K562 (cell line): ENCODE measurements around the gene SVBP. TPM values are rescaled to one million over a fixed set of nuclear protein-coding genes. Genes with fewer than 3 reads are reported as not detected.

Experiments
- ATAC-seq: fragments of 200-7000 bp; cut with Tn5 transposase; 3 replicates; pipeline ENCODE4 v1.9.1; 2020; ENCODE audit warnings: moderate library complexity
- BruUV-seq: library from RNA; stranded (reverse); fragments of 400-500 nt; replicated peaks from 2 replicates; lab custom pipeline; 2021; lab: Mats Ljungman, UMichigan
- CTCF ChIA-PET: fragments of 300-600 bp; formaldehyde crosslinking; extraction: SDS; loops from one replicate; lab custom pipeline; 2021; ENCODE audit warnings: low intra/inter-chr PET ratio; lab: Yijun Ruan, JAX
- POLR2A ChIA-PET: fragments of 300-600, 350-650 bp; sonication (Branson Sonifier 250); formaldehyde crosslinking; extraction: SDS; loops from one replicate; lab custom pipeline; 2021; ENCODE audit warnings: antibody characterized with exemption, inconsistent platforms; lab: Yijun Ruan, JAX
- DNase-seq, 4 experiments: peaks; one replicate each; pipeline versions ENCODE4 v3.0.0 to v3.0.0-alpha.2; 2011 to 2018; ENCODE audit warnings: low spot score in 3 of 4, mixed read lengths in 3 of 4; ENCODE audit errors: extremely low read depth in 1 of 4
- FAIRE-seq: peaks from 2 replicates; lab custom pipeline; 2011; peaks lifted over from hg19 to GRCh38; lab: Jason Lieb, UNC
- H2AFZ ChIP-seq: 2 replicates; pipeline ENCODE4 v1.6.0; 2011; ENCODE audit warnings: low read depth, low read length, control low read depth, inconsistent platforms
- H3K27ac ChIP-seq: fragments of 200-600 bp; 3 replicates; pipeline ENCODE4 v1.8.0; 2011; ENCODE audit warnings: low read depth, mild to moderate bottlenecking, control low read depth, inconsistent platforms, low read length, moderate library complexity, mixed read lengths; ENCODE audit errors: extremely low read depth
- H3K27me3 ChIP-seq, 2 experiments: fragments of 300-600 bp in 1 of 2; 2 replicates in 1 of 2; 3 replicates in 1 of 2; pipeline versions ENCODE4 v1.6.0 to v1.8.0; 2011; ENCODE audit warnings: inconsistent platforms in 2 of 2, low read length in 2 of 2, mild to moderate bottlenecking in 1 of 2, mixed read lengths in 1 of 2, moderate library complexity in 1 of 2; ENCODE audit not compliant: control insufficient read depth in 2 of 2, insufficient read depth in 2 of 2
- H3K36me3 ChIP-seq: fragments of 300-600 bp; 3 replicates; pipeline ENCODE4 v1.8.0; 2011; ENCODE audit warnings: mild to moderate bottlenecking, low read length, inconsistent platforms; ENCODE audit not compliant: control insufficient read depth, insufficient read depth
- H3K4me1 ChIP-seq, 2 experiments: fragments of 200-600 bp in 1 of 2; replicated peaks in 1 of 2; 2 replicates in 1 of 2; 3 replicates in 1 of 2; pipeline versions ENCODE4 v1.5.1 to v1.8.0; 2011; ENCODE audit warnings: inconsistent platforms in 2 of 2, low read length in 2 of 2, mild to moderate bottlenecking in 1 of 2, mixed read lengths in 1 of 2, moderate library complexity in 1 of 2; ENCODE audit not compliant: control insufficient read depth in 2 of 2, insufficient read depth in 2 of 2
- H3K4me2 ChIP-seq: 2 replicates; pipeline ENCODE4 v1.6.1; 2011; ENCODE audit warnings: low read length, control low read depth, inconsistent platforms, mixed read lengths; ENCODE audit not compliant: insufficient read depth
- H3K4me3 ChIP-seq: fragments of 200-600 bp; sonication (generic), shearing (Covaris generic); 2 replicates; pipeline ENCODE4 v1.5.1; 2016; ENCODE audit warnings: control low read depth, inconsistent platforms
- H3K79me2 ChIP-seq: fragments of 200-600 bp; 3 replicates; pipeline ENCODE4 v1.8.0; 2011; ENCODE audit warnings: low read length, inconsistent platforms; ENCODE audit not compliant: control insufficient read depth, insufficient read depth
- H3K9ac ChIP-seq, 2 experiments: 2 replicates each; pipeline versions ENCODE4 v1.6.0 to v1.6.1; 2011; ENCODE audit warnings: low read depth in 2 of 2, low read length in 2 of 2, control low read depth in 1 of 2, inconsistent platforms in 1 of 2, mild to moderate bottlenecking in 1 of 2, mixed read lengths in 1 of 2; ENCODE audit not compliant: insufficient read depth in 1 of 2
- H3K9me1 ChIP-seq: one replicate; pipeline ENCODE4 v1.6.0; 2011; ENCODE audit warnings: inconsistent platforms, mild to moderate bottlenecking, low read length, moderate library complexity; ENCODE audit not compliant: control insufficient read depth, insufficient read depth
- H3K9me3 ChIP-seq: replicated peaks from 2 replicates; pipeline ENCODE4 v1.5.1; 2011; ENCODE audit warnings: low read depth, low read length, inconsistent platforms; ENCODE audit not compliant: control insufficient read depth, insufficient read depth
- H4K20me1 ChIP-seq: replicated peaks from 2 replicates; pipeline ENCODE4 v1.6.1; 2011; ENCODE audit warnings: low read length, inconsistent platforms, mixed read lengths; ENCODE audit not compliant: control insufficient read depth, insufficient read depth
- ARID3A ChIP-seq: IDR thresholded peaks from 2 replicates; pipeline ENCODE4 v1.6.1; 2012; ENCODE audit warnings: low read depth, low read length, improper control_type of control experiment, borderline replicate concordance
- BRD4 ChIP-seq: fragments of 200-600 bp; sonication (generic); IDR thresholded peaks from 2 replicates; pipeline ENCODE4 v1.6.1; 2017; ENCODE audit warnings: inconsistent platforms
- CREB1 ChIP-seq, 2 experiments: sonication (generic) in 1 of 2; formaldehyde crosslinking in 1 of 2; IDR thresholded peaks; 2 replicates each; pipeline versions ENCODE4 v1.6.1 to v1.8.0; 2012 to 2022; ENCODE audit warnings: inconsistent platforms in 1 of 2, mild to moderate bottlenecking in 1 of 2, missing genetic modification reagents in 1 of 2, moderate library complexity in 1 of 2
- EP300 ChIP-seq: IDR thresholded peaks from 2 replicates; pipeline ENCODE4 v1.6.1; 2012; ENCODE audit warnings: low read length, improper control_type of control experiment
- FOXP1 ChIP-seq: sonication (generic); formaldehyde crosslinking; IDR thresholded peaks from 2 replicates; pipeline ENCODE4 v1.8.0; 2022; ENCODE audit warnings: mild to moderate bottlenecking, missing genetic modification reagents
- GABPB2 ChIP-seq: fragments of 250-450 bp; sonication (Bioruptor Pico); conservative IDR thresholded peaks from 2 replicates; pipeline ENCODE4 v1.5.1; 2021; ENCODE audit warnings: mild to moderate bottlenecking
- HMGN3 ChIP-seq: IDR thresholded peaks from 2 replicates; pipeline ENCODE4 v1.6.1; 2011; ENCODE audit warnings: borderline replicate concordance, low read depth, mild to moderate bottlenecking, mixed read lengths, low read length; ENCODE audit not compliant: insufficient read length; ENCODE audit errors: extremely low read depth
- MXI1 ChIP-seq: IDR thresholded peaks from 2 replicates; pipeline ENCODE4 v1.6.1; 2011; ENCODE audit warnings: low read depth, mild to moderate bottlenecking, improper control_type of control experiment, low read length
- PRMT5 ChIP-seq: sonication (generic); formaldehyde crosslinking; IDR thresholded peaks from 2 replicates; pipeline ENCODE4 v1.5.0; 2020; ENCODE audit warnings: missing genetic modification reagents
- RAD21 ChIP-seq, 2 experiments: fragments of 250-450 bp in 1 of 2; fragments of 450-650 bp in 1 of 2; sonication (Bioruptor Pico) in 1 of 2; formaldehyde crosslinking in 1 of 2; IDR thresholded peaks in 1 of 2; conservative IDR thresholded peaks in 1 of 2; 2 replicates each; pipeline versions ENCODE4 v1.4.0 to v1.8.0; 2020 to 2022; ENCODE audit warnings: mild to moderate bottlenecking in 2 of 2, moderate library complexity in 1 of 2
- RFX7 ChIP-seq: fragments of 250-450 bp; sonication (Bioruptor Pico); IDR thresholded peaks from 2 replicates; pipeline ENCODE4 v1.5.1; 2021; ENCODE audit warnings: mild to moderate bottlenecking
- SUPT5H ChIP-seq: fragments of 450-650 bp; IDR thresholded peaks from 2 replicates; pipeline ENCODE4 v1.6.1; 2016
- ZNF445 ChIP-seq: fragments of 250-450 bp; sonication (Bioruptor Pico); IDR thresholded peaks from 2 replicates; pipeline ENCODE4 v1.4.0; 2020; ENCODE audit warnings: low read depth, mild to moderate bottlenecking, moderate library complexity
- WGBS: fragments of 100-300 bp; shearing (Covaris generic); methylation state at CpG from one replicate; pipeline ENCODE4 v1.1.6; 2016; ENCODE audit warnings: low coverage, mixed read lengths; ENCODE audit not compliant: insufficient coverage; ENCODE audit errors: missing lambda C conversion rate; 5-methylcytosine and 5-hydroxymethylcytosine counted together
- in situ Hi-C: fragments of 300-500 bp; cut with MboI; formaldehyde crosslinking; loops from 4 replicates; pipeline ENCODE4 v1.15.0; 2018; ENCODE audit warnings: inconsistent platforms, mixed read lengths
- intact Hi-C: fragments of 100-400 bp; cut with micrococcal nuclease; formaldehyde crosslinking; loops from 2 replicates; pipeline ENCODE4 v1.14.2; 2022
- polyA plus RNA-seq, 8 experiments: library from polyadenylated mRNA; depleted of rRNA in 4 of 8; stranded (reverse) in 5 of 8; unstranded in 3 of 8; fragments of >200 nt; fragmentation: Nextera tagmentation in 2 of 8; fragmentation: Illumina TruSeq in 1 of 8; extraction: Ambion mirVana in 2 of 8; extraction: Trizol in 1 of 8; gene quantifications; 2 replicates each; pipeline versions ENCODE4 v1.2.1 to v1.2.3, GENCODE V29; 2011 to 2014; ENCODE audit warnings: inconsistent platforms in 1 of 8, missing spikeins in 1 of 8
- total RNA-seq, 7 experiments: library from RNA; depleted of rRNA in 6 of 7; stranded (reverse); fragments of >200 nt in 6 of 7; fragmentation: Illumina TruSeq in 2 of 7; extraction: Trizol in 2 of 7; gene quantifications; 2 replicates each; pipeline versions ENCODE4 v1.2.1 to v1.2.3, GENCODE V29; 2011 to 2021; ENCODE audit warnings: low replicate concordance in 1 of 7
- TF ChIP-seq, protein P1 (sequence below): fragments of 450-650 bp; IDR thresholded peaks from 2 replicates; pipeline ENCODE4 v1.6.1; 2017; ENCODE audit warnings: mild to moderate bottlenecking, moderate library complexity

Gene SVBP
- total and polyA plus RNA-seq, 9 of the 15 experiments (the other 6 are each of a cell fraction or from before 2014, with no cell fraction given): 31.7 to 49.7 (median 40.0) TPM

GRCh38 chr1:42786097-42786496, 31.1 kb downstream of the SVBP start:
- BruUV-seq: no TSS peak
- Histone ChIP-seq H3K36me3 (peaks cover 20% of the 10 kb centered on the region; the same call in 2 of the 3 replicates), H3K27ac (no peak overlapping the region), H4K20me1 (no peaks in the 10 kb centered on the region), H3K4me2 (no peak overlapping the region), H3K4me1 (peaks cover 0 to 15% of the 10 kb centered on the region in 2 experiments; a peak in 2 of 5 replicates), H3K4me3 (no peak overlapping the region), H3K79me2 (no peaks in the 10 kb centered on the region), H3K27me3 (no peaks in the 10 kb centered on the region), H3K9me3 (no peaks in the 10 kb centered on the region), H3K9ac (peak overlapping the region in 1 of 2 experiments; percentile 31; a peak in 1 of 4 replicates), H3K9me1 (no peaks in the 10 kb centered on the region), H2AFZ (no peak overlapping the region)
- FAIRE-seq: no peak
- no peak for DNase-seq
- no peak for ATAC-seq
- 66% methylated on average over 5 of the region's 5 CpGs for WGBS
- POLR2A ChIA-PET: no interaction called here
- in situ Hi-C loops: no loop called here
- CTCF ChIA-PET: no interaction called here
- TF ChIP-seq SUPT5H (no peak), CREB1 (IDR thresholded peaks at IDR 0.05) (no peak), CREB1 (CRISPR knock-in tag; IDR thresholded peaks at IDR 0.05) (no peak), BRD4 (no peak), ARID3A (no peak), EP300 (no peak), RFX7 (no peak), RAD21 (CRISPR knock-in tag; conservative IDR thresholded peaks at IDR 0.05 in 1 of 2, IDR thresholded peaks at IDR 0.05 in 1 of 2) (no peak), HMGN3 (no peak), PRMT5 (CRISPR knock-in tag) (no peak), FOXP1 (no peak), MXI1 (no peak), GABPB2 (no peak), ZNF445 (CRISPR knock-in tag) (no peak)
- TF ChIP-seq, protein P1, sequence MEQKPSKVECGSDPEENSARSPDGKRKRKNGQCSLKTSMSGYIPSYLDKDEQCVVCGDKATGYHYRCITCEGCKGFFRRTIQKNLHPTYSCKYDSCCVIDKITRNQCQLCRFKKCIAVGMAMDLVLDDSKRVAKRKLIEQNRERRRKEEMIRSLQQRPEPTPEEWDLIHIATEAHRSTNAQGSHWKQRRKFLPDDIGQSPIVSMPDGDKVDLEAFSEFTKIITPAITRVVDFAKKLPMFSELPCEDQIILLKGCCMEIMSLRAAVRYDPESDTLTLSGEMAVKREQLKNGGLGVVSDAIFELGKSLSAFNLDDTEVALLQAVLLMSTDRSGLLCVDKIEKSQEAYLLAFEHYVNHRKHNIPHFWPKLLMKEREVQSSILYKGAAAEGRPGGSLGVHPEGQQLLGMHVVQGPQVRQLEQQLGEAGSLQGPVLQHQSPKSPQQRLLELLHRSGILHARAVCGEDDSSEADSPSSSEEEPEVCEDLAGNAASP: no peak
- TF ChIP-seq, all 486 proteins: peak for 0
- intact Hi-C loops: no loop called here
